Progenitor cell of endocrine pancreas (in vitro differentiated cells): ENCODE results near the gene HIC1. TPM values are rescaled to one million over a fixed set of nuclear protein-coding genes. Genes with fewer than 3 reads are reported as not detected.

ENCODE experiments used
- DNase-seq: peaks from one replicate; pipeline ENCODE4 v3.0.0; 2021; ENCODE audit warnings: low spot score; ENCODE audit not compliant: unreplicated experiment
- H3K27ac Mint-ChIP-seq: 2 replicates; pipeline ENCODE4 v1.8.0; 2021; ENCODE audit warnings: mild to moderate bottlenecking, moderate library complexity, mixed read lengths
- H3K27me3 Mint-ChIP-seq: 2 replicates; pipeline ENCODE4 v1.8.0; 2021; ENCODE audit warnings: mixed read lengths
- H3K36me3 Mint-ChIP-seq: 2 replicates; pipeline ENCODE4 v1.8.0; 2022; ENCODE audit warnings: mixed read lengths; ENCODE audit not compliant: insufficient read depth
- H3K4me1 Mint-ChIP-seq: 2 replicates; pipeline ENCODE4 v1.8.0; 2021; ENCODE audit warnings: low read depth, mixed read lengths
- H3K4me3 Mint-ChIP-seq: 2 replicates; pipeline ENCODE4 v1.8.0; 2021; ENCODE audit warnings: low read depth, mild to moderate bottlenecking, moderate library complexity, mixed read lengths
- H3K9me3 Mint-ChIP-seq: 2 replicates; pipeline ENCODE4 v1.8.0; 2021; ENCODE audit warnings: low read depth, mixed read lengths
- CTCF ChIP-seq: fragments of 200-600 bp; sonication (generic); IDR thresholded peaks from one replicate; pipeline ENCODE4 v1.5.0; 2021; ENCODE audit warnings: antibody characterized with exemption, mild to moderate bottlenecking; ENCODE audit not compliant: unreplicated experiment
- total RNA-seq: library from RNA; stranded (reverse); gene quantifications from 2 replicates; pipeline ENCODE4 v1.2.1, GENCODE V29; 2021

Gene HIC1
- total RNA-seq, 1 donor from 2014 or later = 0.86 TPM

DNA sequence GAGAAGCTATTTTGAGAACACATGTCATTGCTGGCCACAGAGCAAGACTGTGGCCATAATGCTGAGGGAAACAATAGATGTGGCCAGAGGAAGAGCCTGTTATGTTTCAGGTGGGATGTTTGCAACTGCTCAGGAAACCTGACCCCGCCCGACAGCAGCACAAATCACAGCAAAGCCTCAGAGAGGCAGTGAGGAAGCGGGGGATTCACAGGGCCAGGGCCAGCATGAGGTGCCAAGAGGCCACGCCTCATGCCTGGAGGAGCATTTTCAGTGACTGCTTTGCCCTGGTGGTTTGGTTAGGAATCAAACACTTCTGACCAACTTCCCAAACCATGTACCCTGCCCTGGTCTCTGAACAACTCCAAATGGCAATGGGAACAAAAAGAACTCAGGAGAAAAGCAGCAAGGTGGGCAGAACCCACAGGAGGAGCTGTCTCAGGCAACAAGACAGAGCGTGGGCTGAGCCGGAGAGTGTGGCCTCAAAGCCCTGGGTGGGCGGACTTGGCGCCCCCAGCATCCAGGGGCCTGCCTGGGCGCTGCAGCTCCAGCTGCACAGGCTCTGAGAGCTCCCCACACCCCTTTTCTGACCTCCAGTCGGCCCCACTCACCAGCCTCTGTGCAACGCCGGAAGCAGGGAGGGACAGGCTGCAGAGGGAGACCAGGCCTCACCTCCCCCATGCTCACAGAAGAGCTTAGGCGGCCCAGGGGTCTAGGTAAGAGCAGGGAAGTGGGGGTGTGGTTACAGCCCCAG lies 20.6 kb downstream of the HIC1 start:
- no peak for DNase-seq
- Mint-ChIP-seq H3K9me3 (no peaks in the 10 kb centered on the region), H3K27me3 (no peaks in the 10 kb centered on the region), H3K36me3 (peaks cover 17% of the 10 kb centered on the region), H3K4me1 (no peaks in the 10 kb centered on the region), H3K27ac (no peak overlapping the region), H3K4me3 (no peak overlapping the region)
- TF ChIP-seq CTCF = no peak

DNA sequence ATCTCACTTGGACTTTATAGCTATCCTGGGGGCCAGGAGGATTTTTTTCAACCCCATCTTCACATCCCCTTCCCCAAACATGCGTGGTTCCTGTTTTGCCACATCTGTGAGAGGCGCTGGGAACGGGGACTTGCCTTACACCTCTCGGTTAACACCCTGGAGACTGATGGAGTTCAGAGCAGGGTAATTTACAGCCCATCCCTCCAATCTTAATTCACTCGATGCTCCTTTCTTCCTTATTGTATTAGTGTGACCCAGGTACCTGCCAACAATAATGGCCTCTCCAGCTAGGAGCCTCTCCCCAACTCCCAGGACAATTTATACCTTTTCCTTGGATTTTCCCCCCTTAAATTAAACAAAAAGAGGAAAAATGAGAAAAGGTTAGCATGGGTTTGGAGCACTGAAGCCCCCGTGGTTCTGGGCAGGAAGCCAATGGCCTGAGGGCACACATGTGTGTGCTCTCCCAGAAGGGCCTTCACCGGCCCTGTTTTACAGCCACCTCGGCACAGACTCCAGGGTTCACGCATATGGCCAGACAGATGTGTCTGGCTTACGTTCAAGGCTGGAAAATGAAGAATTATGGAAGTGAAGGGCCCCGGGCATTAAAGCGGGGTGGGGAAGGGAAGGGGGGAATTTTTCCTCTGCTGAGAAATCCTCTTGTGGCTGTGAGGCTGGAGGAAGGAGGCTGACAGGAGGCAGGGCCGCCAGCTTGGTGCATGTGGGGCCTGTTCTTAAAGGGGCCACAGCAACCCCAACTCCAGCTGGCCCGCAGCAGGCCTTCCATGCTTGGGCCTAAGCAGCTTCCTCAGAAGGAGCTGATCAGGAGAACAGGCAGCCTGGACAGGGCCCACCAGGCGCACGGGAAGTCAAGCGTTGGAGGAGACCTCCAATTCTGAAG lies 21.4 kb downstream of the HIC1 start:
- no peaks in the 10 kb centered on the region for H3K4me1 Mint-ChIP-seq
- H3K9me3 Mint-ChIP-seq = no peaks in the 10 kb centered on the region
- H3K27ac Mint-ChIP-seq = no peak overlapping the region
- no peak for DNase-seq
- H3K36me3 Mint-ChIP-seq = peaks cover 17% of the 10 kb centered on the region
- H3K4me3 Mint-ChIP-seq = no peak overlapping the region
- no peaks in the 10 kb centered on the region for H3K27me3 Mint-ChIP-seq
- TF ChIP-seq CTCF = no peak

DNA sequence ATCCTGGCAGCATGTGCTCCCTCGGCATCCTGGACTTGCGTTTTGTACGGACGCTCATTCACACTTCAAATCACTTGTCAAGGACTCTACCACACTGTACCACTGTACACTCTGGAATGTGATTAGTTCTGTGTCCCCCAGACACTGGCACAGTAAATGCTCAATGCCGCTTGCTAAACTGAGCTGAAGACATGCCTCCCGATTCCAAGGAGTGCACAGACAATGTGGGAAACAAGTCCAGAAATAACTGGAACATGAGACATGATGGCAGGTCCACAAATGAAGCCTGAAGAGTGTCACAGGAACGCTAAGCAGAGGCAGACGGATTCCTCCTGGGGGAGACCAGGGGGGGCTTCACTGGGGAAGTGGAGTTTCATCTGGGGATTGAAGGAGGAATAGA lies 22.1 kb downstream of the HIC1 start:
- no peaks in the 10 kb centered on the region for H3K9me3 Mint-ChIP-seq
- TF ChIP-seq CTCF = no peak
- no peaks in the 10 kb centered on the region for H3K27me3 Mint-ChIP-seq
- no peak overlapping the region for H3K27ac Mint-ChIP-seq
- DNase-seq = no peak
- H3K4me3 Mint-ChIP-seq = no peak overlapping the region
- no peaks in the 10 kb centered on the region for H3K4me1 Mint-ChIP-seq
- peaks cover 20% of the 10 kb centered on the region for H3K36me3 Mint-ChIP-seq

- H3K27me3 Mint-ChIP-seq = no peaks in the 10 kb centered on the region
- peaks cover 17% of the 10 kb centered on the region for H3K36me3 Mint-ChIP-seq
- no peak for DNase-seq
- H3K4me1 Mint-ChIP-seq = peaks cover 19% of the 10 kb centered on the region
- no peaks in the 10 kb centered on the region for H3K9me3 Mint-ChIP-seq
- H3K27ac Mint-ChIP-seq = no peak overlapping the region
- no peak overlapping the region for H3K4me3 Mint-ChIP-seq
- TF ChIP-seq CTCF = no peak
Observed at GRCh38 chr17:2081564-2081963, 26.7 kb downstream of the HIC1 start.

DNA sequence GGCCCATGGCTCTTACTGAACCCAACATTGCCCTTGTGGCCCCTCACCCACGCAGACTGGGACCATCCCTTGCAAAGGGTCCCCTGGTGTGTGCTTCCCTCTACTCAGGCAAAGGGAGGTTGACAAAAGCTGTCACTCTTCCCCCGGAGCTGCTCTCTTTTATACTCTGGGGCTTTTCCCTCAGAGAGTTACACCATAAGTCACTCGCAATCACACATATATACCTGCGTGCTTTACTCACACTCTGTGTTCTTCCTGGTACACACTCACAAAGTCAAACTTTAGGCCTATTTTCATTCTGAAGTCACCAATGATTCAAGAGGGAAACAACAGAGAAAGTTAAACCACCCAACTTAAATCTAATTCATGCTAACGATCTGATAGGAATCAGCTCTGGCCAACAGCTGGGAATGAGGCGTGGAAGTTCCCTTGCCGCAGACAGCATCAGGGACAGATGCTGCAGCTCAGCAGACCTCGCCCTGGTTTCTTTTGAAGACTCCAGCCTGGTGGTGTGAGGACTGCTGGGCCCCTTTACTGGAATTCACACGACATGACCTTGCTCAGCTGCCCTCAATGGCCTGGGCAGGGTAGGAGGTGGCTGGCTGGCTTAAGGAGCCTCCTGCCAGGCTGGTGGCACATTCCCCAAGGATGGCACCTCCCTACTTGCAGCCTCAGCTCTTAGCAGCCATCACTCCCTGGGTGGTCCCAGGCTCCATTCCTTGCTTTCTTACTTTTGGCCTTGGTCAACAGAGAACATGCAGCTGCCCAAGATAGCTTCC lies 27.3 kb downstream of the HIC1 start:
- no peak for DNase-seq
- H3K36me3 Mint-ChIP-seq = peaks cover 17% of the 10 kb centered on the region
- H3K9me3 Mint-ChIP-seq = no peaks in the 10 kb centered on the region
- H3K4me3 Mint-ChIP-seq = no peak overlapping the region
- no peak overlapping the region for H3K27ac Mint-ChIP-seq
- no peaks in the 10 kb centered on the region for H3K27me3 Mint-ChIP-seq
- peaks cover 19% of the 10 kb centered on the region for H3K4me1 Mint-ChIP-seq
- TF ChIP-seq CTCF = no peak
